PFSK-1 (cell line): ENCODE data around the gene SCN8A.

Experiments
- FOXP2 ChIP-seq: optimal IDR thresholded peaks from 2 replicates; pipeline ENCODE3; 2011; ENCODE audit warnings: borderline replicate concordance, control low read depth, inconsistent platforms; ENCODE audit not compliant: insufficient read depth; ENCODE audit errors: extremely low read length, extremely low read depth
- POLR2AphosphoS5 ChIP-seq: IDR thresholded peaks from 2 replicates; pipeline ENCODE4 v1.6.1; 2012; ENCODE audit warnings: low read depth, mild to moderate bottlenecking, control low read depth, low read length, moderate library complexity
- REST ChIP-seq, 2 experiments: IDR thresholded peaks; 2 replicates each; pipeline versions ENCODE4 v1.6.1 to v1.8.0; 2011 to 2012; ENCODE audit warnings: low read depth in 2 of 2, low read length in 2 of 2, control low read depth in 1 of 2, inconsistent platforms in 1 of 2, mild to moderate bottlenecking in 1 of 2, moderate library complexity in 1 of 2; ENCODE audit not compliant: insufficient read depth in 1 of 2
- SIN3A ChIP-seq: IDR thresholded peaks from 2 replicates; pipeline ENCODE4 v1.6.1; 2012; ENCODE audit warnings: mild to moderate bottlenecking, low read length, moderate library complexity, borderline replicate concordance; ENCODE audit not compliant: insufficient read depth
- TAF1 ChIP-seq: IDR thresholded peaks from 2 replicates; pipeline ENCODE4 v1.6.1; 2012; ENCODE audit warnings: low read length, control low read depth, borderline replicate concordance; ENCODE audit not compliant: insufficient read depth

SCN8A gene

GRCh38 chr12:51797301-51797700, 206.3 kb downstream of the SCN8A start:
- TF ChIP-seq REST (IDR thresholded peaks at IDR 0.05; ENCODE audit: insufficient read depth in 1 of 2, low read depth in 2 of 2, low read length in 2 of 2) (no peak), SIN3A (no peak), POLR2AphosphoS5 (no peak), FOXP2 (no peak), TAF1 (no peak)

GRCh38 chr12:51798501-51798900, 207.5 kb downstream of the SCN8A start:
- no peak for TF ChIP-seq SIN3A
- no peak for TF ChIP-seq REST (IDR thresholded peaks at IDR 0.05; ENCODE audit: insufficient read depth in 1 of 2, low read depth in 2 of 2, low read length in 2 of 2)
- TF ChIP-seq POLR2AphosphoS5 = no peak
- no peak for TF ChIP-seq TAF1
- TF ChIP-seq FOXP2 = no peak

GRCh38 chr12:51801027-51801426, 210.0 kb downstream of the SCN8A start:
- no peak for TF ChIP-seq POLR2AphosphoS5
- no peak for TF ChIP-seq TAF1
- TF ChIP-seq SIN3A = no peak
- no peak for TF ChIP-seq FOXP2
- no peak for TF ChIP-seq REST (IDR thresholded peaks at IDR 0.05; ENCODE audit: insufficient read depth in 1 of 2, low read depth in 2 of 2, low read length in 2 of 2)

GRCh38 chr12:51806896-51807295, 215.9 kb downstream of the SCN8A start:
- no peak for TF ChIP-seq TAF1
- TF ChIP-seq POLR2AphosphoS5 = no peak
- no peak for TF ChIP-seq FOXP2

- TF ChIP-seq FOXP2 (no peak), POLR2AphosphoS5 (no peak), SIN3A (no peak)
Measured at GRCh38 chr12:51809193-51809592, 218.2 kb downstream of the SCN8A start.

- TF ChIP-seq POLR2AphosphoS5 = no peak
- no peak for TF ChIP-seq REST (IDR thresholded peaks at IDR 0.05; ENCODE audit: insufficient read depth in 1 of 2, low read depth in 2 of 2, low read length in 2 of 2)
- no peak for TF ChIP-seq TAF1
- no peak for TF ChIP-seq FOXP2
- no peak for TF ChIP-seq SIN3A
Measured at GRCh38 chr12:51811203-51812202, 220.5 kb downstream of the SCN8A start.
